SK-N-SH (cell line): ENCODE data around the gene MCEMP1. TPM values are rescaled to one million over a fixed set of nuclear protein-coding genes. Genes with fewer than 3 reads are reported as not detected.

ENCODE experiments used
- CTCF ChIA-PET: fragments of 300-600, 350-600 bp; formaldehyde crosslinking; extraction: SDS; loops from one replicate; lab custom pipeline; 2021; lab: Yijun Ruan, JAX
- POLR2A ChIA-PET: fragments of 350-600 bp; sonication (Branson Sonifier 250); formaldehyde crosslinking; extraction: SDS; loops from one replicate; lab custom pipeline; 2020; ENCODE audit warnings: antibody characterized with exemption, inconsistent platforms; lab: Yijun Ruan, JAX
- DNase-seq: peaks from one replicate; pipeline ENCODE4 v3.0.0; 2012
- H2AFZ ChIP-seq: fragments of 200-600 bp; sonication (generic); 2 replicates; pipeline ENCODE4 v1.8.1; 2016; ENCODE audit warnings: antibody characterized with exemption, mild to moderate bottlenecking, low read depth
- H3F3A ChIP-seq: fragments of 200-600 bp; sonication (generic); replicated peaks from 2 replicates; pipeline ENCODE3; 2016; ENCODE audit warnings: antibody characterized with exemption, mild to moderate bottlenecking; ENCODE audit not compliant: insufficient read depth
- H3K27ac ChIP-seq, 2 experiments: fragments of 200-500 bp in 1 of 2; fragments of 200-600 bp in 1 of 2; sonication (Bioruptor generic) in 1 of 2; sonication (generic), shearing (Covaris generic) in 1 of 2; 2 replicates each; pipeline versions ENCODE4 v1.5.1 to v1.6.1; 2014 to 2016; ENCODE audit warnings: low read depth in 2 of 2, inconsistent platforms in 1 of 2, low read length in 1 of 2, mild to moderate bottlenecking in 1 of 2, mixed read lengths in 1 of 2
- H3K27me3 ChIP-seq: fragments of 200-600 bp; sonication (generic), shearing (Covaris generic); 2 replicates; pipeline ENCODE4 v1.6.1; 2016; ENCODE audit warnings: mixed run types; ENCODE audit not compliant: insufficient read depth
- H3K36me3 ChIP-seq, 2 experiments: fragments of 200-500 bp in 1 of 2; fragments of 200-600 bp in 1 of 2; sonication (Bioruptor generic) in 1 of 2; sonication (generic) in 1 of 2; replicated peaks in 1 of 2; 2 replicates each; pipeline versions ENCODE3 to v1.5.1; 2014 to 2016; ENCODE audit warnings: low read length in 1 of 2, mild to moderate bottlenecking in 1 of 2; ENCODE audit not compliant: insufficient read depth in 2 of 2, control insufficient read depth in 1 of 2
- H3K4me1 ChIP-seq, 2 experiments: fragments of 200-500 bp in 1 of 2; fragments of 200-600 bp in 1 of 2; sonication (Bioruptor generic) in 1 of 2; sonication (generic), shearing (Covaris generic) in 1 of 2; 2 replicates each; pipeline versions ENCODE4 v1.5.1 to v1.6.1; 2014 to 2016; ENCODE audit warnings: low read depth in 1 of 2, low read length in 1 of 2, mixed run types in 1 of 2; ENCODE audit not compliant: insufficient read depth in 2 of 2, control insufficient read depth in 1 of 2
- H3K4me2 ChIP-seq: fragments of 200-600 bp; sonication (generic), shearing (Covaris generic); 2 replicates; pipeline ENCODE4 v1.6.1; 2017; ENCODE audit warnings: mixed run types
- H3K4me3 ChIP-seq, 2 experiments: fragments of 200-500 bp in 1 of 2; fragments of 200-600 bp in 1 of 2; sonication (Bioruptor generic) in 1 of 2; sonication (generic), shearing (Covaris generic) in 1 of 2; 2 replicates each; pipeline versions ENCODE4 v1.5.1 to v1.8.1; 2014 to 2016; ENCODE audit warnings: low read depth in 2 of 2, inconsistent platforms in 1 of 2, low read length in 1 of 2, mild to moderate bottlenecking in 1 of 2, mixed read lengths in 1 of 2, moderate library complexity in 1 of 2
- H3K79me2 ChIP-seq: fragments of 200-600 bp; sonication (generic); 2 replicates; pipeline ENCODE4 v1.8.1; 2017; ENCODE audit warnings: mild to moderate bottlenecking; ENCODE audit not compliant: insufficient read depth
- H3K9ac ChIP-seq: fragments of 200-600 bp; sonication (generic); 2 replicates; pipeline ENCODE4 v1.6.1; 2017; ENCODE audit warnings: mixed run types
- H3K9me2 ChIP-seq: fragments of 200-600 bp; sonication (generic); 2 replicates; pipeline ENCODE4 v1.6.1; 2017; ENCODE audit warnings: mixed run types
- H3K9me3 ChIP-seq: fragments of 200-600 bp; sonication (generic); 2 replicates; pipeline ENCODE4 v1.6.1; 2017; ENCODE audit warnings: mixed run types, mild to moderate bottlenecking, moderate library complexity
- H4K20me1 ChIP-seq: fragments of 200-600 bp; sonication (generic); 2 replicates; pipeline ENCODE4 v1.6.1; 2017; ENCODE audit warnings: mild to moderate bottlenecking, mixed run types; ENCODE audit not compliant: insufficient read depth
- FOXM1 ChIP-seq: IDR thresholded peaks from 2 replicates; pipeline ENCODE4 v1.4.0; 2012; ENCODE audit warnings: low read depth, mild to moderate bottlenecking
- GATA2 ChIP-seq: sonication (generic); formaldehyde crosslinking; IDR thresholded peaks from 2 replicates; pipeline ENCODE4 v1.5.0; 2020; ENCODE audit warnings: mild to moderate bottlenecking, missing genetic modification reagents
- JUND ChIP-seq: IDR thresholded peaks from 2 replicates; pipeline ENCODE4 v1.4.0; 2012
- MXI1 ChIP-seq: IDR thresholded peaks from 2 replicates; pipeline ENCODE4 v1.6.1; 2012; ENCODE audit warnings: mild to moderate bottlenecking, low read depth, low read length, improper control_type of control experiment
- NFIC ChIP-seq: IDR thresholded peaks from 2 replicates; pipeline ENCODE4 v1.4.0; 2012; ENCODE audit warnings: borderline replicate concordance
- NRF1 ChIP-seq: IDR thresholded peaks from 2 replicates; pipeline ENCODE4 v1.6.1; 2012; ENCODE audit warnings: low read depth, mild to moderate bottlenecking, low read length
- POLR2AphosphoS5 ChIP-seq: IDR thresholded peaks from 2 replicates; pipeline ENCODE4 v1.6.1; 2012; ENCODE audit warnings: low read depth, low read length
- RAD21 ChIP-seq: IDR thresholded peaks from 2 replicates; pipeline ENCODE4 v1.6.1; 2012; ENCODE audit warnings: mild to moderate bottlenecking, low read length
- RCOR1 ChIP-seq: fragments of 150-350 bp; IDR thresholded peaks from 2 replicates; pipeline ENCODE4 v1.6.1; 2017; ENCODE audit warnings: antibody characterized with exemption, low read length
- RXRA ChIP-seq: IDR thresholded peaks from 2 replicates; pipeline ENCODE4 v1.4.0; 2012; ENCODE audit warnings: low read depth, mild to moderate bottlenecking, borderline replicate concordance
- SMC3 ChIP-seq: IDR thresholded peaks from 2 replicates; pipeline ENCODE4 v1.6.1; 2012; ENCODE audit warnings: low read depth, low read length, improper control_type of control experiment
- TAF1 ChIP-seq: IDR thresholded peaks from 2 replicates; pipeline ENCODE4 v1.6.1; 2012; ENCODE audit warnings: low read depth, mild to moderate bottlenecking, low read length, moderate library complexity, borderline replicate concordance
- USF2 ChIP-seq: fragments of 150-350 bp; IDR thresholded peaks from 2 replicates; pipeline ENCODE4 v1.6.1; 2017; ENCODE audit warnings: antibody characterized with exemption, low read length, low read depth, borderline replicate concordance
- WGBS: methylation state at CpG from one replicate; pipeline ENCODE4 v1.1.6; 2017; ENCODE audit warnings: low lambda C conversion rate; 5-methylcytosine and 5-hydroxymethylcytosine counted together
- polyA plus RNA-seq, 3 experiments: library from polyadenylated mRNA; depleted of rRNA; stranded (reverse); fragments of >200 nt; gene quantifications; 2 replicates each; pipeline ENCODE4 v1.2.3, GENCODE V29; 2012

Gene MCEMP1
- polyA plus RNA-seq, 1 of the 3 experiments (the other 2 are of a cell fraction): not detected

GRCh38 chr19:7633698-7634097 is 43.2 kb upstream of the MCEMP1 start, which contains the start of gene PCP2:
TSS of gene PCP2 (minus strand) at chr19:7633719. CDS start at chr19:7633457, 262 bp downstream.
- whole genome bisulfite sequencing: no CpG with 5 or more reads among the region's 2 CpGs
- no peaks in the 10 kb centered on the region for H3K9me2 ChIP-seq
- no peak for DNase-seq
- no peaks in the 10 kb centered on the region for H3K36me3 ChIP-seq
- H3K4me3 ChIP-seq: no peak within 1 kb of the TSS
- H3K27me3 ChIP-seq: peaks cover 37% of the 10 kb centered on the region
- peaks cover 0 to 14% of the 10 kb centered on the region in 2 experiments; a peak in 1 of 4 replicates for H3K4me1 ChIP-seq
- H3F3A ChIP-seq: no peaks in the 10 kb centered on the region
- ChIA-PET CTCF (interaction anchor here (0.6 to 5.5 kb wide), 5 partner anchors 19 to 1572 kb away, joined by 3 to 25 read pairs (median 5); partner anchors contain the start of gene TRAPPC5), POLR2A (interaction anchor here (1.1 to 1.2 kb wide), 2 partner anchors 15 to 39 kb away, joined by 3 read pairs; no protein-coding TSS in a partner anchor)
- no peak within 1 kb of the TSS for H3K4me2 ChIP-seq
- no peak within 1 kb of the TSS for H3K27ac ChIP-seq
- no peak within 1 kb of the TSS for H3K9ac ChIP-seq
- peaks cover 23% of the 10 kb centered on the region for H3K79me2 ChIP-seq
- TF ChIP-seq RXRA (no peak), POLR2AphosphoS5 (no peak), NFIC (no peak), RCOR1 (no peak), NRF1 (no peak), FOXM1 (no peak), TAF1 (no peak), SMC3 (no peak), USF2 (no peak), MXI1 (no peak), RAD21 (no peak), GATA2 (CRISPR knock-in tag) (no peak)
- no peak within 1 kb of the TSS for H2AFZ ChIP-seq
- no peaks in the 10 kb centered on the region for H3K9me3 ChIP-seq
- H4K20me1 ChIP-seq: no peaks in the 10 kb centered on the region

GRCh38 chr19:7635670-7636069 is 41.2 kb upstream of the MCEMP1 start:
- Histone ChIP-seq H3K27ac (no peak overlapping the region), H3K4me3 (no peak overlapping the region), H3K9me2 (no peaks in the 10 kb centered on the region), H3K4me1 (peaks cover 0 to 5% of the 10 kb centered on the region in 2 experiments; a peak in 1 of 4 replicates), H3K36me3 (no peaks in the 10 kb centered on the region), H3K79me2 (peaks cover 5% of the 10 kb centered on the region; the same call in 1 of the 2 replicates), H3K27me3 (peaks cover 37% of the 10 kb centered on the region), H2AFZ (no peak overlapping the region), H3K9me3 (no peaks in the 10 kb centered on the region), H3F3A (peaks cover 4% of the 10 kb centered on the region), H3K4me2 (no peak overlapping the region), H4K20me1 (no peaks in the 10 kb centered on the region), H3K9ac (no peak overlapping the region)
- ChIA-PET CTCF (interaction anchor here (1.1 to 5.5 kb wide), 5 partner anchors 9 to 163 kb away, joined by 5 to 25 read pairs (median 7); partner anchors contain the start of gene TRAPPC5), POLR2A (interaction anchor here (1.2 kb wide), 1 partner anchor 45 kb away, joined by 3 read pairs; the partner anchor contains the start of gene TRAPPC5)
- 13% methylated on average over 6 of the region's 6 CpGs for WGBS
- DNase-seq: no peak
- no peak for TF ChIP-seq JUND
- TF ChIP-seq FOXM1: no peak
- no peak for TF ChIP-seq POLR2AphosphoS5
